ENCODE results near the gene PSG6.
"Not testable (repeated sequence)": the region's sequence is repeated elsewhere in the genome, so short reads cannot be mapped to it uniquely, and the experiment has no call there.

- peak in 2 of 7 experiments; percentile 19 to 26 for TF ChIP-seq CTCF (IDR thresholded peaks at IDR 0.05)
- TF ChIP-seq POLR2A, EP300, POLR2AphosphoS5 (IDR thresholded peaks at IDR 0.05): not testable (repeated sequence)
Measured at GRCh38 chr19:42856866-42857543, 60.7 kb downstream of the PSG6 start.

Data from stomach (tissue), 4 donors.